SU-DHL-6 (cell line): ENCODE measurements around the gene PACS2.

Source experiments
- H2AFZ ChIP-seq: fragments of 200-600 bp; sonication (generic); 2 replicates; pipeline ENCODE4 v1.6.1; 2014; ENCODE audit warnings: low read depth, mild to moderate bottlenecking, moderate library complexity, mixed read lengths, antibody characterized with exemption, low read length; ENCODE audit not compliant: severe bottlenecking
- H3F3A ChIP-seq: fragments of 200-600 bp; shearing (Covaris generic); 2 replicates; pipeline ENCODE4 v1.6.0; 2016; ENCODE audit warnings: antibody characterized with exemption, mild to moderate bottlenecking; ENCODE audit not compliant: insufficient read depth
- H3K27ac ChIP-seq: fragments of 200-600 bp; sonication (generic); 2 replicates; pipeline ENCODE4 v1.5.1; 2016; ENCODE audit warnings: low read depth, mild to moderate bottlenecking, low read length, moderate library complexity, mixed read lengths
- H3K27me3 ChIP-seq: fragments of 200-600 bp; sonication (generic), shearing (Covaris generic); 2 replicates; pipeline ENCODE4 v1.6.0; 2014; ENCODE audit warnings: mild to moderate bottlenecking, low read length
- H3K36me3 ChIP-seq: fragments of 200-600 bp; sonication (generic); 2 replicates; pipeline ENCODE4 v1.6.1; 2014; ENCODE audit warnings: mild to moderate bottlenecking, low read length, mixed read lengths
- H3K4me2 ChIP-seq: fragments of 300-600, 200-600 bp; shearing (Covaris generic), sonication (generic); 2 replicates; pipeline ENCODE4 v1.6.0; 2014; ENCODE audit warnings: low read length, low read depth, mild to moderate bottlenecking; ENCODE audit not compliant: poor library complexity, severe bottlenecking
- H3K4me3 ChIP-seq: fragments of 200-600 bp; sonication (generic); 2 replicates; pipeline ENCODE4 v1.5.1; 2014; ENCODE audit warnings: antibody characterized with exemption, low read length, mild to moderate bottlenecking, mixed read lengths; ENCODE audit not compliant: insufficient read depth, poor library complexity, severe bottlenecking
- H3K79me2 ChIP-seq: fragments of 200-600 bp; sonication (generic); 2 replicates; pipeline ENCODE4 v1.6.1; 2014; ENCODE audit warnings: mild to moderate bottlenecking, low read length, moderate library complexity; ENCODE audit not compliant: insufficient read depth
- H3K9ac ChIP-seq: fragments of 200-600 bp; sonication (generic); 2 replicates; pipeline ENCODE4 v1.7.0; 2014; ENCODE audit warnings: mild to moderate bottlenecking, low read length
- H3K9me2 ChIP-seq: fragments of 200-600 bp; sonication (generic); replicated peaks from 2 replicates; pipeline ENCODE4 v1.6.1; 2014; ENCODE audit warnings: low read length; ENCODE audit not compliant: insufficient read depth
- H3K9me3 ChIP-seq: fragments of 200-600 bp; sonication (generic); 2 replicates; pipeline ENCODE4 v1.6.1; 2014; ENCODE audit warnings: low read length, mixed read lengths; ENCODE audit not compliant: insufficient read depth
- H4K20me1 ChIP-seq: fragments of 200-600 bp; sonication (generic); 2 replicates; pipeline ENCODE4 v1.6.1; 2014; ENCODE audit warnings: low read depth, mild to moderate bottlenecking, antibody characterized with exemption, low read length, moderate library complexity, mixed read lengths
- EZH2phosphoT487 ChIP-seq: fragments of 200-600 bp; sonication (generic), shearing (Covaris generic); conservative IDR thresholded peaks from 2 replicates; pipeline ENCODE4 v1.6.1; 2018; ENCODE audit warnings: mild to moderate bottlenecking, antibody characterized with exemption, low read length, moderate library complexity, mixed read lengths
- TF ChIP-seq, protein P1 (sequence below): fragments of 200-600 bp; sonication (generic); IDR thresholded peaks from one replicate; pipeline ENCODE4 v1.5.1; 2017; ENCODE audit warnings: antibody characterized with exemption, mild to moderate bottlenecking, low read length, moderate library complexity; ENCODE audit not compliant: insufficient read depth, poor library complexity, severe bottlenecking

Gene PACS2

GRCh38 chr14:105282098-105282725 lies 32.3 kb upstream of the PACS2 start:
- H3K27ac ChIP-seq, result no peak overlapping the region
- H3K79me2 ChIP-seq, result no peaks in the 10 kb centered on the region
- no peaks in the 10 kb centered on the region for H3K36me3 ChIP-seq
- no peak overlapping the region for H3K9ac ChIP-seq
- no peaks in the 10 kb centered on the region for H3K9me3 ChIP-seq
- no peak overlapping the region for H2AFZ ChIP-seq
- H3K4me2 ChIP-seq, result no peak overlapping the region
- no peaks in the 10 kb centered on the region; the same call in 1 of the 2 replicates for H4K20me1 ChIP-seq
- no peaks in the 10 kb centered on the region for H3K27me3 ChIP-seq
- no peaks in the 10 kb centered on the region for H3K9me2 ChIP-seq
- H3K4me3 ChIP-seq, result no peak overlapping the region
- TF ChIP-seq, protein P1, sequence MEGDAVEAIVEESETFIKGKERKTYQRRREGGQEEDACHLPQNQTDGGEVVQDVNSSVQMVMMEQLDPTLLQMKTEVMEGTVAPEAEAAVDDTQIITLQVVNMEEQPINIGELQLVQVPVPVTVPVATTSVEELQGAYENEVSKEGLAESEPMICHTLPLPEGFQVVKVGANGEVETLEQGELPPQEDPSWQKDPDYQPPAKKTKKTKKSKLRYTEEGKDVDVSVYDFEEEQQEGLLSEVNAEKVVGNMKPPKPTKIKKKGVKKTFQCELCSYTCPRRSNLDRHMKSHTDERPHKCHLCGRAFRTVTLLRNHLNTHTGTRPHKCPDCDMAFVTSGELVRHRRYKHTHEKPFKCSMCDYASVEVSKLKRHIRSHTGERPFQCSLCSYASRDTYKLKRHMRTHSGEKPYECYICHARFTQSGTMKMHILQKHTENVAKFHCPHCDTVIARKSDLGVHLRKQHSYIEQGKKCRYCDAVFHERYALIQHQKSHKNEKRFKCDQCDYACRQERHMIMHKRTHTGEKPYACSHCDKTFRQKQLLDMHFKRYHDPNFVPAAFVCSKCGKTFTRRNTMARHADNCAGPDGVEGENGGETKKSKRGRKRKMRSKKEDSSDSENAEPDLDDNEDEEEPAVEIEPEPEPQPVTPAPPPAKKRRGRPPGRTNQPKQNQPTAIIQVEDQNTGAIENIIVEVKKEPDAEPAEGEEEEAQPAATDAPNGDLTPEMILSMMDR, result peak; percentile 9
- TF ChIP-seq EZH2phosphoT487, result no peak
- H3F3A ChIP-seq, result no peaks in the 10 kb centered on the region

GRCh38 chr14:105283028-105283427 lies 31.5 kb upstream of the PACS2 start:
- TF ChIP-seq, protein P1, result no peak
- Histone ChIP-seq H3K79me2 (no peaks in the 10 kb centered on the region), H3K9me3 (no peaks in the 10 kb centered on the region), H3K9me2 (no peaks in the 10 kb centered on the region), H2AFZ (no peak overlapping the region), H3K36me3 (no peaks in the 10 kb centered on the region), H3K27ac (no peak overlapping the region), H3F3A (no peaks in the 10 kb centered on the region), H3K4me2 (no peak overlapping the region), H3K27me3 (no peaks in the 10 kb centered on the region), H3K4me3 (no peak overlapping the region), H3K9ac (no peak overlapping the region), H4K20me1 (no peaks in the 10 kb centered on the region; the same call in 1 of the 2 replicates)

GRCh38 chr14:105283899-105284298 lies 30.6 kb upstream of the PACS2 start:
- Histone ChIP-seq H3K9me2 (no peaks in the 10 kb centered on the region), H3K27me3 (no peaks in the 10 kb centered on the region), H3K36me3 (no peaks in the 10 kb centered on the region), H3K9ac (no peak overlapping the region), H3K9me3 (no peaks in the 10 kb centered on the region), H3K4me2 (no peak overlapping the region), H2AFZ (no peak overlapping the region), H3F3A (no peaks in the 10 kb centered on the region), H3K4me3 (no peak overlapping the region), H3K79me2 (no peaks in the 10 kb centered on the region), H3K27ac (no peak overlapping the region), H4K20me1 (no peaks in the 10 kb centered on the region; the same call in 1 of the 2 replicates)
- TF ChIP-seq EZH2phosphoT487, result no peak
- TF ChIP-seq, protein P1, result no peak
